Neural progenitor cell (in vitro differentiated cells): ENCODE measurements around the gene NEDD4L.

Experiments
- CTCF ChIP-seq: fragments of 200-600 bp; sonication (generic); IDR thresholded peaks from 2 replicates; pipeline ENCODE4 v1.5.1; 2017; ENCODE audit warnings: antibody characterized with exemption, mild to moderate bottlenecking
- EZH2 ChIP-seq: fragments of 200-600 bp; sonication (generic); IDR thresholded peaks from 2 replicates; pipeline ENCODE4 v1.6.1; 2017; ENCODE audit warnings: antibody characterized with exemption, mild to moderate bottlenecking, moderate library complexity

DNA sequence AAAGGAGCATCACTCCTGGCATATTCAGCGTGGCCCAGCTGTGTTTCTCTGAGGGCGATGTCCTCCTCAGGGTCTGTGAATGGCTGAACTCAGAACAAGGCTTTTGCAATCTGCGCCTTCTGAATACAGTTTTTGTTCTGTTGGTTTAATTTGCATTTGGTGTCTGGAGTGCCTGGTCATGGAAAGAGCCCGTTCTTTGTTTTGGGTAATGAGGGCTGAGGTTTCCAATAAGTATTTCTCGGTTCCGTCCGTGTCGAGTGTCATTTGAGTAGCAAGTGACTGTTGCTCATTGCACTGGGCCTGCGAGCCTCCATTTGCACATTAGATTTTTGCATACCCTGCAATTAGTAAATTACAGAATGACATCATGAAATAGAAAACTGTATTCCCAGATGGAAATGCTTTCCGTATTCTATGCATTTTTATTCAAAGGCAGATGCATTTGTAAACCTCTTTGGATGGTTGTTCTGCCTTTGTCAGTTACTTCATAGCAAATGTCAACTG, 57.3 kb downstream of the NEDD4L start:
- TF ChIP-seq EZH2 (no peak), CTCF (no peak)
